Measurements from ENCODE around the gene CNPPD1. TPM values are rescaled to one million over a fixed set of nuclear protein-coding genes. Genes with fewer than 3 reads are reported as not detected.

CNPPD1 gene
- total RNA-seq, 1 donor from 2014 or later = 43.1 TPM

DNA sequence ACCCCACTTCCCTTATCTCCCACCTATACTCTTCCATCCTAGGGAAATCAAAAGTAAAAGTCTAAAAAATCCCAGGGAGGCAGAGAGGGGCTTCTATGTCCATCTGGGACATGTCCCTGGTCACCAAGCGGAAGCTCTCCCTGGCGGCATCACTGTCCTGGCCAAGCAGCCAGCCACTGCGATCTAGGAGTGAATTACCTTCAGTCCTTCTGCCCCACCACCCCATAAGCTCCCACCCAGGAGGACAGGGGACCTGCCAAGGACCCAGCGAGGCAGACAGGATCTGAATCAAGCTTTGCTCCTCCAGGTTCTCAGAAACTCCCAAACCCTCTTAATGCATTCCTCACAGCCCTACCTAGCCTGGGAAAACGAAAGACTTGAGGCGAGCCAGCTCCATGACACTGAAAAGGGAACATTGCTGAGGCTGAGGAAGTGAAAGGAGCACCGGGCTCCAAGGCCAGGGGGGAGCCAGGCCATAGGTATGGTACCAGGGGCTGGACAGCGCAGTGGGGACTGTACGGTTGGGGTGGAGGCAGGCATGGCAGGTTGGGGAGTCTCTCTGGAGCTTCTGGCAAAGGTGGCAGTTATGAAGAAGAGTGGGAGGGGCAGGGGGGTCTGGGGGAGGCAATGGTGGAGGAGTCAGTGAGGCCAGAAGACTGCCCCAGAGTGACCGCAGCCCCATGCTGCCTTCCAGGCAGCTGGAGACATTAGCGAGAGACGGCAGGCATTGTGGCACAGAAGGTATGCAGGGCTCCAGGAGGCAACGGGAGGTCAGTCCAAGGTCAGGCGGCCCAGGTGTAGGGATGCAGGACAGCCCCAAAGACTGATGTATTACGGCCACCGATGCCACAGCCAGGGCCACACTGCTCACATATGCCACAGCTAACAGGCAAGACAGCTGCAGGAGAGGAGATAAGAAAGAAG lies 4.2 kb downstream of the CNPPD1 start:
- no peaks in the 10 kb centered on the region for H3K9me3 Mint-ChIP-seq (ENCODE audit: low read depth)
- TF ChIP-seq, protein P1, sequence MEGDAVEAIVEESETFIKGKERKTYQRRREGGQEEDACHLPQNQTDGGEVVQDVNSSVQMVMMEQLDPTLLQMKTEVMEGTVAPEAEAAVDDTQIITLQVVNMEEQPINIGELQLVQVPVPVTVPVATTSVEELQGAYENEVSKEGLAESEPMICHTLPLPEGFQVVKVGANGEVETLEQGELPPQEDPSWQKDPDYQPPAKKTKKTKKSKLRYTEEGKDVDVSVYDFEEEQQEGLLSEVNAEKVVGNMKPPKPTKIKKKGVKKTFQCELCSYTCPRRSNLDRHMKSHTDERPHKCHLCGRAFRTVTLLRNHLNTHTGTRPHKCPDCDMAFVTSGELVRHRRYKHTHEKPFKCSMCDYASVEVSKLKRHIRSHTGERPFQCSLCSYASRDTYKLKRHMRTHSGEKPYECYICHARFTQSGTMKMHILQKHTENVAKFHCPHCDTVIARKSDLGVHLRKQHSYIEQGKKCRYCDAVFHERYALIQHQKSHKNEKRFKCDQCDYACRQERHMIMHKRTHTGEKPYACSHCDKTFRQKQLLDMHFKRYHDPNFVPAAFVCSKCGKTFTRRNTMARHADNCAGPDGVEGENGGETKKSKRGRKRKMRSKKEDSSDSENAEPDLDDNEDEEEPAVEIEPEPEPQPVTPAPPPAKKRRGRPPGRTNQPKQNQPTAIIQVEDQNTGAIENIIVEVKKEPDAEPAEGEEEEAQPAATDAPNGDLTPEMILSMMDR (IDR thresholded peaks at IDR 0.05) = no peak
- peak overlapping the region; percentile 89 for H3K27ac Mint-ChIP-seq (ENCODE audit: unreplicated experiment)
- H3K4me3 Mint-ChIP-seq (ENCODE audit: unreplicated experiment) = no peak overlapping the region
- H3K4me1 Mint-ChIP-seq (ENCODE audit: low read depth) = peaks cover 30% of the 10 kb centered on the region
- H3K27me3 Mint-ChIP-seq (ENCODE audit: low read depth) = no peaks in the 10 kb centered on the region
- peaks cover 8% of the 10 kb centered on the region for H3K36me3 Mint-ChIP-seq (ENCODE audit: low read depth)
- DNase-seq (ENCODE audit: low spot score) = no peak

DNA sequence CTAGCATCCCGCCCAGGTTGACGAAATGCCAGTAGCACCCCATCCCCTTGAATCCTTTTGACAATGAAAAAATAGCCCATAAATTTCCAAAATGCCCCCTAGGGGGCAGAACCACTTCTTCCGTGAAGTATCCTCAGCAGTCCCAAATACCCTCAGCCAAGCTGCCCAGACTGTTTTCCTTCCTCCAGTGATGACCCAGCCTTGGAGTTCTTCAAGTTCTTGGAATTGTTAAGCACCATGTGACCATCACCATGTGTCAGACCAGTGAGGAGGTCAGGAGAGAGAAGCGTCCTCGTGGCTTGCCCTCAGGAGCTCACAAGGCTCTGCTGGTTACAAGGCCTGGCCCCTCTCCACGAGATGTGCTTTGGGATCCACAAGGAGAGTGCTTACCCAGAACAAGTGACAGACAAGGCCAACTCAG lies 5.5 kb downstream of the CNPPD1 start:
- H3K4me1 Mint-ChIP-seq (ENCODE audit: low read depth) = peaks cover 26% of the 10 kb centered on the region
- no peak overlapping the region for H3K4me3 Mint-ChIP-seq (ENCODE audit: unreplicated experiment)
- peak overlapping the region; percentile 89 for H3K27ac Mint-ChIP-seq (ENCODE audit: unreplicated experiment)
- H3K27me3 Mint-ChIP-seq (ENCODE audit: low read depth) = no peaks in the 10 kb centered on the region
- DNase-seq (ENCODE audit: low spot score) = no peak
- TF ChIP-seq, protein P1 (IDR thresholded peaks at IDR 0.05) = peak; percentile 89
- H3K36me3 Mint-ChIP-seq (ENCODE audit: low read depth) = peaks cover 8% of the 10 kb centered on the region
- no peaks in the 10 kb centered on the region for H3K9me3 Mint-ChIP-seq (ENCODE audit: low read depth)

DNA sequence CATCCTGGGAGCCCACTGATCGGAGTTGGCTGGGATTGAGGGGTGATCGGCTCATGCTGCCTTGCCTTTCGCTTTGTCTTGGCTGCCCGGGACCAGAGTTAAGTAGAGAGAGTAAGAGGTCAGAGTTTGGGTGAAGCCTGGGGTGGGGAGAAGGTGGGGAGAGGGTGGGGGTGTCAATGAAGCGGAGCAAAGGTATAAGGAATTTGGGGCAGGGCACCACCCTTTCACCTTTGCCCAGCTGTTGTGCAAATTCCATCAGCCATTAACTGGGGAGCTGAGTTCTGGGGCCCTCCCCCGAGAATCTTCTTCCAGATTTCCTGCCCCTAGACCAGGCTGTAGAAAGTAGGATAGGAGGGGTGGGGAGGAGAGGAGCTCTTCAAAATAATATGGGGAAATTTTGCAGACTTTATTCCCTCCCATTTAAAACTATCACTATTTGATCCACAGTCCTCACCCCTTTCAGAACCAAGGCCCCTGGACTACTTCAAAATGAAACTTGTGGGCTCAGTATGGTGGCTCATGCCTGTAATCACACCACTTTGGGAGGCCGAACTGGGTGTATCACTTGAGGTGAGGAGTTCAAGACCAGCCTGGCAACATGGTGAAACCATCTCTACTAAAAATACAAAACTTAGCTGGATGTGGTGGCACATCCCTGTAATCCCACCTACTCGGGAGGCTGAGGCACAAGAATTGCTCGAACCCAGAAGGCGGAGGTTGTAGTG lies 6.6 kb downstream of the CNPPD1 start, which contains the start of gene SLC23A3:
Gene SLC23A3, minus strand, starts transcription at position 100 of the 725 bp plus-strand sequence. Its CDS starts 45 bp downstream, at position 55.
- H3K36me3 Mint-ChIP-seq (ENCODE audit: low read depth) = peaks cover 8% of the 10 kb centered on the region
- H3K4me3 Mint-ChIP-seq (ENCODE audit: unreplicated experiment) = no peak within 1 kb of the TSS
- H3K27me3 Mint-ChIP-seq (ENCODE audit: low read depth) = no peaks in the 10 kb centered on the region
- H3K9me3 Mint-ChIP-seq (ENCODE audit: low read depth) = no peaks in the 10 kb centered on the region
- peaks cover 17% of the 10 kb centered on the region for H3K4me1 Mint-ChIP-seq (ENCODE audit: low read depth)
- no peak for DNase-seq (ENCODE audit: low spot score)
- H3K27ac Mint-ChIP-seq (ENCODE audit: unreplicated experiment) = no peak within 1 kb of the TSS
- TF ChIP-seq, protein P1 (IDR thresholded peaks at IDR 0.05) = no peak

DNA sequence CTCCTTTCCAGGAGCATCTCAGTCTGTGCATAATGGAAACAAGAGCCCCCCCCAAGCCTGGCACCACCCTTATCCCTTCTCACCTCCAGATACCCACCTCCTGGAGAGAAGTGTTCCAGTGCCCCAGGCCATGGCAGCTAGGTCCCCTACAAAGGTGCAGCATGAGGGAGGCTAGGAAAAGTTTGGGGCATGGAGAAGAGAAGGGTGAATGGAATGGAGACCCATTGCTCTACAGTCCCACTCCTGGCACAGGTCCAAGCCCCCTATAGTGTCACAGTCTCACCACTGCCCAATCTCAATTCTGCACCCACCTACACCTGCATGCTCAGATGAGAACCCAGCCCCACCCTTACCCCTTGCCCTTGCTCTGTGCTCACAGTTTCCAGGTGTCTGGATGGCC lies 7.8 kb downstream of the CNPPD1 start:
- Mint-ChIP-seq H3K36me3 (ENCODE audit: low read depth) (peaks cover 3% of the 10 kb centered on the region), H3K4me3 (ENCODE audit: unreplicated experiment) (no peak overlapping the region), H3K27ac (ENCODE audit: unreplicated experiment) (no peak overlapping the region), H3K9me3 (ENCODE audit: low read depth) (no peaks in the 10 kb centered on the region), H3K4me1 (ENCODE audit: low read depth) (peaks cover 11% of the 10 kb centered on the region), H3K27me3 (ENCODE audit: low read depth) (no peaks in the 10 kb centered on the region)
- no peak for DNase-seq (ENCODE audit: low spot score)
- TF ChIP-seq, protein P1 (IDR thresholded peaks at IDR 0.05) = no peak

DNA sequence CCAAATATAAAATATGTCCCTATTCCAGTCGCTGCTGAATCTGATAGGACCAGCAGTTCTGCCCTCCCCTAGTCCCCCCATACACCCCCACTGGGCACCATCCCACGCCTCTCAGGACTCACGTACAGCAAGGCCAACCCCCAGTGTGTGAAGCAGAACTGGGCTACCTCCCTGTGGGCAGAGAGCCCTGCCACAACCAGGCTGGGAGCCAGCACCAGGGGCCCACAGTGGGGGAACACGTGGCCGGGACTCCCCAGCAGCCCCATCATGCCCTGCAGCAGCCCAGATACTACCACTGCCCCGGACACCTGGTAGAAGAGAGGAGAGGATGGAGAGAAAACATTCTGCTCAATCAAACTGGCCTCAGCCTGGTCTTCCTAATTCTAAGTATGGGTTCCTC lies 8.2 kb downstream of the CNPPD1 start:
- H3K4me3 Mint-ChIP-seq (ENCODE audit: unreplicated experiment) = no peak overlapping the region
- no peaks in the 10 kb centered on the region for H3K9me3 Mint-ChIP-seq (ENCODE audit: low read depth)
- TF ChIP-seq, protein P1 (IDR thresholded peaks at IDR 0.05) = no peak
- peaks cover 11% of the 10 kb centered on the region for H3K4me1 Mint-ChIP-seq (ENCODE audit: low read depth)
- no peak for DNase-seq (ENCODE audit: low spot score)
- peaks cover 2% of the 10 kb centered on the region for H3K36me3 Mint-ChIP-seq (ENCODE audit: low read depth)
- no peaks in the 10 kb centered on the region for H3K27me3 Mint-ChIP-seq (ENCODE audit: low read depth)
- no peak overlapping the region for H3K27ac Mint-ChIP-seq (ENCODE audit: unreplicated experiment)
